NB4 (cell line): ENCODE measurements around the gene ANO1.

Experiments used
- DNase-seq: peaks from one replicate; pipeline ENCODE4 v3.0.0; 2010; ENCODE audit warnings: low read depth
- H3K4me3 ChIP-seq: one replicate; pipeline ENCODE4 v1.5.1; 2011; ENCODE audit warnings: mild to moderate bottlenecking, low read depth, low read length, moderate library complexity
- MYC ChIP-seq: IDR thresholded peaks from 2 replicates; pipeline ENCODE4 v1.6.1; 2011; ENCODE audit warnings: low read depth, low read length
- POLR2A ChIP-seq: IDR thresholded peaks from 2 replicates; pipeline ENCODE4 v1.6.1; 2011; ENCODE audit warnings: mild to moderate bottlenecking; ENCODE audit not compliant: insufficient read length; ENCODE audit errors: extremely low read depth
- TF ChIP-seq, protein P1 (sequence below): IDR thresholded peaks from 2 replicates; pipeline ENCODE4 v1.6.1; 2011; ENCODE audit warnings: low read depth, low read length
- TF ChIP-seq, protein P2 (sequence below): IDR thresholded peaks from one replicate; pipeline ENCODE4 v1.5.1; 2012; ENCODE audit warnings: low read depth, low read length

The ANO1 gene

DNA sequence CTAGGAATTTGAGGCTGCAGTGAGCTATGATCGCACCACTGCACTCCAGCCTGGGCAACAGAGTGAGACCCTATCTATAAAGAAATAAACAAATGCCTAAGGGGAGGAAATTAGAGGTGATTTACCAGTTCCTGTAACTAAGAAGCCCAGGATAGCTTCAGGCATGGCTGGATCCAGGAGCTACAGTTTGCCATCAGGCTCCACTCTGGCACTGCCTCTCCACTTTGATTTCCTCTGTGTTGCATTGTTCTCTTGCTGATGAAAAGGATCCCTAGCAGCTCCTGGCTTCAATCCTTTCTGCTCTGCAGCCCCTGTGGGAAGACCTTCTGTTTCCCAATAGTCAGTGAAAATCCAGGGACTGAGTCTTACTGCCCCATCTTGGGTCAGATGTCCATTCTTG is 104.9 kb downstream of the ANO1 start:
- TF ChIP-seq MYC (no peak), POLR2A (no peak)
- TF ChIP-seq, protein P1, sequence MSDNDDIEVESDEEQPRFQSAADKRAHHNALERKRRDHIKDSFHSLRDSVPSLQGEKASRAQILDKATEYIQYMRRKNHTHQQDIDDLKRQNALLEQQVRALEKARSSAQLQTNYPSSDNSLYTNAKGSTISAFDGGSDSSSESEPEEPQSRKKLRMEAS: no peak
- TF ChIP-seq, protein P2, sequence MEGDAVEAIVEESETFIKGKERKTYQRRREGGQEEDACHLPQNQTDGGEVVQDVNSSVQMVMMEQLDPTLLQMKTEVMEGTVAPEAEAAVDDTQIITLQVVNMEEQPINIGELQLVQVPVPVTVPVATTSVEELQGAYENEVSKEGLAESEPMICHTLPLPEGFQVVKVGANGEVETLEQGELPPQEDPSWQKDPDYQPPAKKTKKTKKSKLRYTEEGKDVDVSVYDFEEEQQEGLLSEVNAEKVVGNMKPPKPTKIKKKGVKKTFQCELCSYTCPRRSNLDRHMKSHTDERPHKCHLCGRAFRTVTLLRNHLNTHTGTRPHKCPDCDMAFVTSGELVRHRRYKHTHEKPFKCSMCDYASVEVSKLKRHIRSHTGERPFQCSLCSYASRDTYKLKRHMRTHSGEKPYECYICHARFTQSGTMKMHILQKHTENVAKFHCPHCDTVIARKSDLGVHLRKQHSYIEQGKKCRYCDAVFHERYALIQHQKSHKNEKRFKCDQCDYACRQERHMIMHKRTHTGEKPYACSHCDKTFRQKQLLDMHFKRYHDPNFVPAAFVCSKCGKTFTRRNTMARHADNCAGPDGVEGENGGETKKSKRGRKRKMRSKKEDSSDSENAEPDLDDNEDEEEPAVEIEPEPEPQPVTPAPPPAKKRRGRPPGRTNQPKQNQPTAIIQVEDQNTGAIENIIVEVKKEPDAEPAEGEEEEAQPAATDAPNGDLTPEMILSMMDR: no peak
- H3K4me3 ChIP-seq: no peak overlapping the region
- no peak for DNase-seq

DNA sequence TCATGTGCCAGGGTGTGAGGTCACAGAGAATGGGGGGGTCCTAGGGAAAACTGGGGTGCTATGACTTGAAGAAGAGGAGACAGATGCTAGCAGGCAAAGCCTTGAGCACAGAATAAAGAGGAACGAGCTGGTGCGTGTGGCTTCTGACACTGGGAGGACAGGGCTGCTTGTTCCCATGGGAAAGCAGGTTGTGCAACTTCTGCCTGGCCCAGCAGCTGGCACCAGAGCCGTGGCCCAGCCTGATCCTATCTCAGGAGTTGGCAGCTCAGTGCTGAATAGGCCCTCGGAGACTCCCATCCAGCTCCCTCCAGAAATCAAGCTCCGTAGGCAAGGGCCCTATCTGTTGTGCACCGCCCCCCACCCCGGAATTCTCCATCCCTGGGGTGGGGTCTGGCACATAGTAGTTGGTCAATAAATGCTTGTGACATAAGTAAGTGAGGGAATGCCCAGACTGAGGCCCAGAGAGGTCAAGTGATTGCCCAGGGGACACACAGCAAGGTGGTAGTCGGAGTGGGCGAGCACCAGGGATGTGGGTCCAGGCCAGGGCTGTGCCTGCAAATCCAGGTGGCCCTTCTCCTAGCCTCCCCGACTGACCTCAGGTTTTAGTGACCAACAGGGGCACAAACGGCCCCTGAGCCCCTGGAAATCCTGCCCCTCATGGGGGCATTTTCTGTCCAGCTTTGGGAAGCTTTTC is 105.5 kb downstream of the ANO1 start:
- TF ChIP-seq POLR2A: no peak
- TF ChIP-seq, protein P2: no peak
- TF ChIP-seq MYC: no peak
- TF ChIP-seq, protein P1: no peak
- DNase-seq: peak; percentile 56
- H3K4me3 ChIP-seq: no peak overlapping the region

DNA sequence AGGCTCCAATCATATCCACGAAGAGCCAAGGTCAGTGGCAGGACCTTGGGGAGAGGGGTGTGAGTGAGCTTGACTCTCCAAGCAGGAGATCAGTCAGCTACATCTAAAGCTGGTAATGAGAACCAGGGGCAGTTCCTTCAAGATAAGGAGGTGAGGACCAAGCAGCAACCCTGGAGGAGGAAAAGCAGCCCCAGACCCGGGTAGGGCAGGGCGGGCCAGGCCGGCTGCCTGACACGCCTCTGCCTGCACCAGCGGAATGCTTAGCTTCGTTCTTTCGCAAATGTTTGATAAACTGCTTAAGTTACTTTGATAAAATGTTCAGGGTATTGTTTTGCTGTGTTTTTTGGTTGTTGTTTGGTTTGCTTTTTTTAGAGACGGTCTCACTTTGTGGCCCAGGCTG is 106.3 kb downstream of the ANO1 start:
- DNase-seq: no peak
- no peak for TF ChIP-seq MYC
- TF ChIP-seq, protein P2: no peak
- TF ChIP-seq, protein P1: no peak
- no peak for TF ChIP-seq POLR2A
- no peak overlapping the region for H3K4me3 ChIP-seq

DNA sequence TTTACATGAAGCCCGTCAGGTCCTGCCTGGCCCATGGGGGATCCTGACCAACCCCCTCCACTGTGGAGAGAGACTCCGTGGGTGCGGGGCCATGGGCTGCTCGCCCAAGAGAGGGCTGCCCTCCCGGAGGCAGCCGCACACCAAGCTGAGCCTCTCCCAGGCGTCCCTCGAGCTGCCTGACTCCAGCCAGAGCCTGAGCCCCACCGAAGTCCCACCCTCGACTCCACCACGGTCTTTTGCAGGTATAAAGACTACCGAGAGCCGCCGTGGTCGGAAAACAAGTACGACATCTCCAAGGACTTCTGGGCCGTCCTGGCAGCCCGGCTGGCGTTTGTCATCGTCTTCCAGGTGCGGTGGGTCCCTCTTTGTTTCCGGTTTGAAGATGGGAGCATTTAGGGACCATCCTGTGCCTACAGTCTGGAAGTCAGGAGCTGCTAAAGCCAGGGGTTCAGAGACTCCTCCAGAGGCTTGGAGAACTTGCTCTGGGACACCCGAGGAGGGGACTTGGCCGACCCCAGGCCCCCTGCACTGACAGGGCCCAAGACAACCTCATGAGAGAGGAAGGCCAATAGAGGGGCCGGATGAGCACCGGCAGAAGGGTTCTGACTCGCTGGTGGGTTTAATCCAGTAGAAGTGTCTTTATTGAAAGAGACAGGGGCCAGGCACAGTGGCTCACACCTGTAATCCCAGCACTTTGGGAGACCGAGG is 107.4 kb downstream of the ANO1 start:
- H3K4me3 ChIP-seq: no peak overlapping the region
- TF ChIP-seq, protein P2: no peak
- no peak for TF ChIP-seq MYC
- no peak for TF ChIP-seq POLR2A
- TF ChIP-seq, protein P1: no peak
- DNase-seq: no peak

DNA sequence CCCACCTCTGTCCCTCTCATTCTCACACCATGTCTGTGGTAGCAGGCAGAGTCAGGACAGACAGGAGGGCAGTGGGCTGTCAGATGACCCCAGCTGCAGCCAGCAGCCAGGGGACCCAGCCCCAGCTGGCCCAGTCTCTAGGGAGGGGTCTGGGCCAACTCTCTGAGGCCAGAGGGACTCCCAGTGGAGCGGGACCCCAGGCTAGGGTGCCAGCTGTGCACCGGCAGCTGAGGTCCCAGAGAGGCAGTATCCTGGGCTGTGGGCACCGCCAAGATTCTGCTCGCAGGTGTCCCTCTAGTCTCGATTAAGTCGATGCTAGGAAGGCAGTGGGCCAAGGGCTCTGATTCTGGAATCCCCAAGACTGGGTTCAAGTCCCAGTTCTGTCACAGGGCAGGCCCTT is 108.3 kb downstream of the ANO1 start:
- DNase-seq: no peak
- no peak overlapping the region for H3K4me3 ChIP-seq
- TF ChIP-seq, protein P2: no peak
- TF ChIP-seq MYC (no peak), POLR2A (no peak)
- TF ChIP-seq, protein P1: no peak
